ENCODE results near the gene IL16. TPM values are rescaled to one million over a fixed set of nuclear protein-coding genes. Genes with fewer than 3 reads are reported as not detected.
A peak's percentile ranks its signal among the peaks of the same experiment; 100 is the strongest.

IL16 gene
- polyA plus RNA-seq, 1 donor = 6.6 TPM

DNA sequence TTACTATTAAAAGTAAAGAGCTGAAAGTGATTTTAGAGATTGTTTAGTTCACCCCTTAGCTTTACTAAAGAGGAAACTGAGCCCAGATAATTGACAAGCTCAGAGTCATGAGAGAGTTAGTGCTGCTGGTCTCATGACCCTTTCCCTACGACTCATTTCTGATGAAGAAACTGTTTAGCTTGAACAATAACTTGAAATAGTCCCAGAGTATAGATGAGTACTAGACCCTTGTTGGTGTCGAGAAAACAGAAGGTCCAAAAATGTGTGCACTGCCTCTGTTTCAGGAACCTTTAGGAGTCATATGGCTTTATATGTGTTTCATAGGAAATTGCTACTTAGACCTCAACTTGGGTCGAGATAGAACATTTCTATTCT is 58.2 kb downstream of the IL16 start:
- DNase-seq (ENCODE audit: low read depth) = no peak

DNA sequence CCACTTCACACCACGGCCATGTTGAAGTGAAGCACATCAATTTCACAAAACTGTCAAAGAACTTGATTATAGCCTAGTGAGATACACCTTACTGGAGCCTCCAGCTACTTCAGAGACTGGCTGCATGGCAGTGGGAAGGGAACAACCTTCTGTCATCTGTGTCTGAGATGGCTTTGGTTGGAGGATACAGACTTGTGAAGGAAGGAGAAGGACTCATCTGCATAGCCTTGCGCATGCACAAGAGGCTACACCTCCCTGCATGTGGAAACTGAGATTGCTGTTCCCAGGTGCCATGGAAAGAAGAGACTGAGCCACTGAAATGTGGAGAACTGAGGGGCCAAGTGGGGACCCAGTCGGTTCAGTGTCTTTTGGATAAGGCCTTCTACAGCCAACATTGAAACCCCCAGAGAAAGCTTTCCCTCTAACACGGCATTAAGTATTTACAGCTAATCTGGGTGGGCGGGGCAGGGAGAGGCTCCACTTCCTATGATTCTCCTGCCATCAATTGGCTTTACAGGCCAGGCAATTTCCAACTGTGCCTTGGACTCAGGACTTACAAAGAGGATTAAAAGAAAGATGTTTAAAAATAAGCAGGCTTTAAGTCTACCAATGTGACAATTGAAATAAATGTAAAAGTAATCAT is 58.8 kb downstream of the IL16 start:
- DNase-seq (ENCODE audit: low read depth) = no peak

DNA sequence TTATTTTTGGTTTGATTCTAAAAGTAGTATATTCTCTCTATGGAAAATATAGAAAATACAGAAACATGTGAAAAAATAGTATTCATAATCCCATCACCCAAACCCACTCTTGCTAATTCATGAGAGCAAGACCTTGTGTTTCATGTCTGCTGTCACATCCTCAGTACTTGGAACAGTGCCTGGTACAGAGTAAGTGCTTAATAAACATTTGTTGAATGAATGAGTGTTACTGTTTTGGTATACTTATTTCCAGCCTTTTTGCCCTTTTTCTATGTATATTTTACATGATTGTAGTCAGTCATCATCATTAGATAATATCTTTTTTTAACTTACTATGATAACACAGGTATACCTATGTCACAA is 59.3 kb downstream of the IL16 start:
- DNase-seq (ENCODE audit: low read depth) = no peak

DNA sequence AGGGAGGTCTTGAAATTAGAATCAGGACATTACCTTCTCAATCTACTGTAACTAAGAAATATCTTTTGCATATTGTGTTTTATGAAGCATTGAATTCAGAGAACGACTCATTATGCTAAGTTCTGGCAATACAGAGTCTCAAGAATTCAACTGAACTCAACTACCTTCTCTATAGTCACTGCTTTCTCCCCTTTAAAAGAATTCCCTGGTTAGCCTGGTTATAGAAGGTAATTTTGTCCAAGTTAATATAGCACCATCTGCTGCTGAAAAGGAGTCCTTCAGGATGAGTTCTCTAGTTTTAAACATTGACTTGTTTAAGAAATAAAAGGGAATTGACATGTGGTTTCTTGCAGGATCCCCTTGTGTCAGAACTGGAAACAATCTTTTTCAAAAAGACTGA is 60.2 kb downstream of the IL16 start:
- DNase-seq (ENCODE audit: low read depth) = peak; percentile 47

DNA sequence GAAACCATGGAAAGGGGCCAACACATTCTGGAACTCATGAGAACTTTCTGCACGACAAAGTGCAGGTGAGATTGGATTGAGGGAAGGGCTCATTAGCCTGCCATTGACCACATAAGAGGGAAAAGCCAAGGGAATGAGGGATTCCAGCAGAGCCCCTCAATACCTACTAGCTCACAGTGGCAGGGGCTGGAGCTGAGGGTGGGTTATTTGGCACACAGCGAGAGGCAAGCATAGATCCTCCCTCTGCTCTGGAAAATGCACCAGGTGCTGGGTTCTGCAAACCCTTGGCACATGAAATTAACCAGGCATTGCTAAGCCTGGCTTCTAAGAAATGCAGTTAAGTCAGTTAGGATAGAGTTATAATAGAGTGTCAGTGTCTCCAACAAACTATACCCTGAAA is 60.8 kb downstream of the IL16 start:
- DNase-seq (ENCODE audit: low read depth) = no peak

DNA sequence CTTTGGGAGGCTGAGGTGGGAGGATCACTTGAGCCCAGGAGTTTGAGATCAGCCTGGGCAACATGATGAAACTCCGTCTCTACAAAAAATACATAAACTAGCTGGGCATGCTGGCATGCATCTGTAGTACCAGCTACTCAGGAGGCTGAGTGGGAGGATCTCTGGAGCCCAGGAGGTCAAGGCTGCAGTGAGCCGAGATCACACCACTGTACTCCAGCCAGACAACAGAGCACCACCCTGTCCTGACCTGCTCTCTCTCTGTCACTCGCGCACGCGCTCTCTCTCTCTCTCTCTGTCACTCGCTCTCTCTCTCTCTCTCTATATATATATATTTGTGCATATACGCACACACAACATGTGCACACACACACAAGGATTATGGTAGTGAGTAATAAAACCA is 61.8 kb downstream of the IL16 start:
- DNase-seq (ENCODE audit: low read depth) = no peak

DNA sequence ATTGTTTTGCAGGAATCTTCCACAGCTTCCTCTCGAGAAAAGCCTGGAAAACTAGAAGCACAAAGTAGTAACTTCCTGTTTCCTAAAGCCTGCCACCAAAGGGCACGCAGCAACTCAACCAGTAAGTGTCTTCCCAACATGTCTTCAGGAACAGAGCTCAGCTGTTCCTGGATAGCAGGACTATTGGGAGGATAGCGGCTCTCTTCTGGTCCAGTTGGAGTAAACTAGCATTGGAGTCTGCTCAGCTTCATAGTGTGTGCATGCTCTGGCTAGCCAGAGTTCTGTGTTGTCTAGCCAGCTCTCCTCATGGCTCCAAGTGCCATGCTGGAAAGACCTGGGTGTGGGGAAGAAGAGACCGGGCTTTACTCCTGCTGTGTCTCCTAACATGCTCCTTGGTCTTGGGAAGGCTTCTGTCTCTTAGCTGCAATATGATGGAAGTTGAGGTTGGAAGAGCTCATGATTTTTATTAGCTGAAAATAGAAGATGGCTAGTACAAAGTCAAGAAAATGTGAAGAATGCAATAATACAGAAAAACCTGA is 63.1 kb downstream of the IL16 start:
- no peak for DNase-seq (ENCODE audit: low read depth)

DNA sequence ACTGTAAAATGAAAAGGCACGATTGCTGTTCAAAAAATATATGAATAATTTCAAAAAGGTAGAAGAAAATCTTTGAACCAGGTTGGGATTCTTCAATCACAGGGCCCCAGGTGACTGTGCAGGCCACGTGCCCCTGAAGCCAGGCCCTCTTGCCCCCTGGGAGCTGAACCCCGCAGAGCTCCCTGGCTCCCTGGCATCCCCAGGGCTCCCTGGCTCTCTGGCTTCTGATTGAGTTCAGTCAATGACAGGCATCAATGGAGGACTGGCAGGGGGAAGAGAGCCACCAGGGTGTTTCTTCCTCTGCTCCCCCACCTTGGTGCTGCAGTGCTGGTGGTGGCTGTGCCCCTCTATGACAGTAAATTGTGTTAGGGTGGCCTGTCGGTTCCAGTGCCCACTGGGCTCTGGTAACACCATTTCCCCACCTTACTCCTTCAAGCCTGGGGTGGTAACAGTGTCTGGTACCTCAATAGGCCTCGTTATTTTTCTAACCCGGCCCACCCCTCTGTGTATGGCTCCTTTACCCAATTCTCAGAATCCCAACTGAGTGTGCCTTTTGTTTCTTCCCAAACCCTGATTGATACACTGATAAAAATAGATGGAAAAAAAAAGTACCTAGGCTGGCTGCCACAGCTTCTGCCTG is 64.6 kb downstream of the IL16 start:
- DNase-seq (ENCODE audit: low read depth) = no peak

DNA sequence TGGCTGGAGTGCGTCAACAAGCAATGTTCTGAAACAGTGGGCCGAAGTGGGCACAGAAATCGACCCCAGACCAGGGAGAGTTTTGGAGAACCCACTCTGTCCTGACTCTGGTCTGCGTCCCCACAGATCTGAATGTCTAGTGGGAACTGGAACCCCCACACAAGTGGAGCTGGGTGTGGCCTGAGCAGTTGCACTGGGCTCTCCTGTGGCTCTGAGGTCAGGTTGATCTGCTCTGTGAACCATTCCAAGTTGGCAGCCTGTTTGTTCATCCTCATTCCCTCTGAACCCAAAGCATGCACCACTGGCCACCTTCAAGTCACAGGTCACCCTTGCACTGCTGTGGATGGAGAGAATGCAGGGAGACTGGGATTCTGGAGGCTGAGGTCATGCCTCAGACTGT is 66.8 kb downstream of the IL16 start:
- DNase-seq (ENCODE audit: low read depth) = no peak

DNA sequence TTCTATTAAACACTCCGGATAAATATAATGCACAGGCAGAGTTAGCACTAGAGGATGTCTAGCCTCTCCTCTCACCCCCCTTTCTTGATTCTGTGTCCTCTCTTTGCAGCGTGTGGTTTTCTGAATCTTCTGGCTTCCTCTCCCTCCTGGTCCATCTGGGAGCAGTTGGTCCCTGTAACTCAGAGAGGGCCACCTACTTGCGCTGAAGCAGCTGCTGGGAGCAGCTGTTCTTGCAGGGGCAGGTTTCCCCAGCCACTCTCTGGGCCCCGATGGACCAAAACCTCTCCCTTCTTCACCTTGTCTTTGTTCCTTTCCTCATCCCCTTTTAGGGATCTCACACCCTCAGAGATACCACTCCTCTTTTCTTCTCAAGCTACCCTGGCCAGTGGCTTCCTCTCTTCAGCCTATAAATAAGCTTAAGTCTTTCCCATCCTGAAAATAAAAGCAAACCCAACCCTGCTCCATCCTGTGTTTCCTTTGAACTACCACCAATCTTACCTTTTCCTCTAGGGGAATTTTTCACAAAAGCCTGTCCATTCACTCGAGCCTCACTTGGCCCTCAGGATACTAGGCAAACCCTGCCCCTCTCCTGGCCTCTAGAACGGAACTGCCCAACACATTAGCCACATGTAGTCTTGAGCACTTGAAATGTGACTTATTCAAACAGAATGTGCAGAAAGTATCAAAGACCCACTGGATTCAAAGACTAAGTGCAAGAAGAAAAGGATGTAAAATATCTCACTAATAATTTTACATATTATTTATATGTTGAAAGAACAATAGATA is 67.6 kb downstream of the IL16 start:
- DNase-seq (ENCODE audit: low read depth) = no peak

DNA sequence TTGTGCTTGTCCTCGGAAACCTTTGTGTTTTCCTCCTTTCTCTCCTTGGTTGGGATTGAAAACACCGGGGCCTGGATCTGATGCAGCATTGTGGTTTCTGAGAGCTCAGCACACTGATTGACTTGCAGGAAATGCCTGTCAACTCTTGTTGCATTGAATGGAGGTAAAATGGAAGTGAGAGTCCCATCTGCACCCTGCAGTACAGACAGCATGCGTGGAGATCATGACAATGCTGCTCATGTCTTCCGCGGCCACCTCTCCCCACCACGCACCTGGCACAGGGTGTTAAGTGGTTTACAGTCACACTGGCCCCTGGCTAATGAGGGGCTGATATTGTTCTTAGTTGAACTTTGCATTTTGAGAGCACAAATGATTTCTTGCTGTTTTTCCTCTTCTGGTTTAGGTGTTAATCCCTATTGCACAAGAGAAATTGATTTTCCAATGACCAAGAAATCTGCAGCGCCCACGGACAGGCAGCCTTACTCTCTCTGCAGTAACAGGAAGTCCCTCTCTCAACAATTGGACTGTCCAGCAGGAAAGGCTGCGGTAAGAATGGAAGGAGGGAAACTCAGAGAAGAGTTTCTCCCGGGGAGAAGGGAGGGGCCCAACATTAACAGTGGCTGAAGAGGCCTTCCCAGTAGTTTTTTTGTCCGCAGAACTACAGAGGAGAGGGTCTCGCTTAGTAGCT is 68.7 kb downstream of the IL16 start:
- no peak for DNase-seq (ENCODE audit: low read depth)

DNA sequence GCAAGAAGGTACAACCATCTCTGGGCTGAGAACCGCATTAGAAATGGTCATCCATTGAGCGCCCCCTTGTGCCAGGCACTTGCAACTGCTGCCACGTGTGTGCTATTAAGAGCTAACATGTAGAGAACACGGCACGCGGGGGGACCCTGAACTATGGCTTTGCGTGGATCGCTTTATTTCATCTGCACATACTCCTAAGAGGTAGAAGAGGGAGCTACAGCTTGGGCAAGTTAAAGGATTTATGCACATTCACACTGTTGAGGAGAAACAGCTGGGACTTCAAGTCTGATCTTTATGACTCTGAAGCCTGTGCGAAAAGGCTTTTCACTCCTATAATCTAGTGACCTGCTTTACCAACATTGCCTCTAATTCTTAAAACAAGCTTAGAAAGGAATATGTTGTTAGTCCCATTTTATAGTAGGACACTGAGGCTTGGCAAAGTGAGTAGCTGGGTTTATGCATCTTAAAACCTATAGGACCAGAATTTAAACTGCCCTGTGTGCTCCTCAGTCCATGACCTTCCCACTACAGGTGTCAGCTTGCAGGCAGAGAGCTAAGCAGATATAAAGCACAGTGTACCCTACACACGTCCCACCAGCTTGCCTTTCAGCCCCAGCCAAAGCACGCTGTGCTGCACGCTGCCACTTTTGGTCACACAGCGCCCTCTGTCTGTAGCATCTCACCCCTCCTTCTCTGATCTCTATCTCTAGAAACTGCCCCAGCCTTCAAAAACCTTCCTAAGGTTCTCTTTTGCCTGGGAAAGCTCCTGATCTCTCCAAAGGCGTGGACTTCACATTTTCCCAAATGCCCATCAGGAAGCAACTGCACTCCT is 69.5 kb downstream of the IL16 start:
- peak; percentile 40 for DNase-seq (ENCODE audit: low read depth)

DNA sequence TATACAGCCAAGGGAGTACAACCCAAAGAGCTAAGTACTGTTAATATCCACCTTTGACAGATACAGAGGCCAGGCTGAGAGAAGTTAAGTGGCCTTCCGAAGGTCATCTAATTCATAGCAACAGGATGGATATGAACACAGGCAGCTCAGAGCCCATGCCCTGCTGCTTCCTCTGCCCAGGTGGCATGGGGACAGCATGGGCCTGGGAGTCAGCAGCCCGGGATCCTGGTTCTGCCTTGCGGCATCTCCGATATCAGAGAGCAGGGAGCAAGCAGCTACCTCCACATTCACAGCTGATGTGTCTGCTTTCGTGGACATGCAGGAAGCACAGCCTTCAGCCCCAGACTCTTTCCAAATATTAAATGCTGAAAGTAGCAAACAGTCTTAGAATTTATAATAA is 71.7 kb downstream of the IL16 start:
- DNase-seq (ENCODE audit: low read depth) = no peak

DNA sequence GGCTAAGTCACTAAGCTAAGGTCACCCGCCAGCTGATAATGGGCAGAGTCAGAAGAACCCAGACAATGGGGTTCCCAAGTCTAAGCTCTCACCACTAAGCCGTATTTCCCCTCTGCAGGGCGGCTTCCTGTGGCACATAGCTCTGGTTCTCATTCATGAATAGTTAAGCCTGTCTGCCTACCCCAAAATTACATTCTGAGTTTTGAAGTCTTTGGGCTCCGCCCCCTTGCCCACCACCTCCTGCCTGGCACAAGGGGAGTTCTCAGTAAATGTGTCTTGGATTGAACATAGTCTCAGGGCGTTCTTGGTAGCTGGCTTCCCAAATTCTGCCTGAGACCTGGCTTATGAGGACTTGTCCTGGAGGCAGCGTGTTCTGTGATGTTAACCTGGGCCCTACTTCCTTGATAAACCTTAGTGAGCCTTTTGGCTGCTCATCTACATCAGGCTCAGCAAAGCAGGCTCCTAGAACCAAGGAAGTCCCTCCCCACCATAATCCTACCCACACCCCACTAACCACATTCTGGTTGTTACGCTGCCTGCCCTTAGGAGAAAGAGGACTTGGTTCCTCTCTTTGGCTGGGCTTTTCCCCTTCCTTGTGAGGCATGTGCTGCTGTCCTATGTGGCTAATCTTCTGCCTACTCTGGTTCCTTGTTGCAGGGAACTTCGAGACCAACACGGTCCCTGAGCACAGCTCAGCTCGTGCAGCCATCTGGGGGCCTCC is 72.4 kb downstream of the IL16 start:
- no peak for DNase-seq (ENCODE audit: low read depth)

DNA sequence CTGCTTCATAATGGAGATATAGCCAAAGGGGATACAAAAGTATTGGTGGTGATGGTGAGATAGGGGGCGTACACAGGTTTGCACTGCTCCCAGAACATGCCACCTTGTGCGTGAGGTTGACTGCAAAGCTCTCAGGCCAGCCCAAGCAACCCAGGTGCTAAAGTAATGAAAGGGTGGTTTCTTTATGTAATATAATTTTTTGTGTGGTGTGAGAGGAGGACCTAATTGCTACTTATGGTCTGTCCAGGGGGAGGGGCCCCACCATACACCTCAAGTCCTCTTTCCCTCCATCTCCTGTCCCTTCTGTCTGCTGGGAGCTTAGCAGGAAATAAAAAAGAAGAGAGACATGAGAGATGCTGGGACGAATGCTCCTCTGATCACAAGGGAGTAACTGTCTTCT is 73.5 kb downstream of the IL16 start:
- DNase-seq (ENCODE audit: low read depth) = no peak

DNA sequence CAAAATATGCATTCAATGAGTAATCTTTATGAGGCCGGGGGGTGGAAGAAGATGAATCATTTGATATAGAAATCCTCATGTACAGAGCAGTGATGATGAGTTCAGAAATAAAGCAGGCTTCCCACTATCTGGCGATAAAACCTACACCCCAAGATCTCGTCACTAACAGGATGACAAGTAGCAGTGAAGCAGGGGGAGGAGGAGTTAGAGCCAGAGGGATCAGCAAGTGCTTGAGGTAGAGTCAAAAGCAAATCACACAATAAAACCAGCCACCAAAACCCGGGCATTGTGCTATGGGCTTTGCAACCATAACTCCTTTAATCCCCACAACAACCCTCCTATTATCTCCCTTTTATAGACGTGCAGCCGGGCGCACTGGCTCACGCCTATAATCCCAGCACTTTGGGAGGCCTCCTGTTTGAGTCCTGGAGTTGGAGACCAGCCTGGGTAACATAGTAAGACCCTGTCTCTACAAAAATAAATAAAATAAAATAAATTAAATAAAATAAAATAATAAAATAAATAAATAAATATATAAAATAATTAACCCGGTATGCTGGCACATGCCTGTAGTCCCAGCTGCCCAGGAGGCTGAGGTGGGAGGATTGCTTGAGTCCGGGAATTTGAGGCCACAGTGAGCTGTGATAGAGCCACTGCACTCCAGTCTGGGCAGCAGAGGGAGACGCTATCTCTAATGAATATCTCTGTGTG is 74.3 kb downstream of the IL16 start:
- DNase-seq (ENCODE audit: low read depth) = no peak

DNA sequence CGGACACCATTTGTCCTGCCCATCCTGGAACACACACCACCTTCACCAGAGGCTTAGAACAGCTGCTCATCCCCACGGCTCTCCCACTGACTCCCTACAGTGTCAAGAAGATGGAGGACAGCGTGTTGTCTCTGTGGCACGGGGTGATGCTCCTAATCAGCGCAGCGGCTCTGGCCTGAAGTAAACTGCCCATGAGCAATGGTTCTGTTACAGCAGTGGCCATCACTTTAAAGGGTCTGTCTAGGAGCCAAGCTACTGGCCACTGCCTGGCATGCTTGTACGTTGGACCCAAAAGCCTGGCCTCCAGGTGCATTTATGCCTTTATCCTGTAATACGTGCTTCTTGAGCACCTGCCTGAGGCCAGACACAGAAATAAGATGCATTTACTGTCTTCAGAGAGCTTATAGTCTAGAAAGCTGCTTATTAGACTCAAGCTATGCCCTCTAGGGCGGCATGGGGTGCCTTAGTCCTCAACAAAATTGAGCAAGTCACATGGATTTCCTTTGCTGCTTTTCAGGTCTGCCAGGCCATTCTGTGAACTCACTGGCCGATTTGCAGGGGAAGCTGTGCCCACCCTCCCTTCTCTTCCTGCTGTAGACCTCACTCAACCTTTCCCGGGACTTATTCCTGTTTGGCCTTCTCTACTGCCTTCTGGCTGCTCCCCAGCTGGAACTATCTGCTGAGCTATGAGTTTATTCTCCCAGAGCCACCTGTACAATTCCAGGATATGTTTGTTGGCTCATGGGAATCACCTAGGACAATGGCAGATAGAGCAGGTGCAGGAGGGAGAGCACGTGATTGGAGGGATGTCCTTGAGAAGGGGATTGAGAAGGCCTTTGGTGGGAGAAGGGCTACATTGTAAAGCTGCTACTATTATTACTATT is 75.3 kb downstream of the IL16 start:
- DNase-seq (ENCODE audit: low read depth) = no peak

DNA sequence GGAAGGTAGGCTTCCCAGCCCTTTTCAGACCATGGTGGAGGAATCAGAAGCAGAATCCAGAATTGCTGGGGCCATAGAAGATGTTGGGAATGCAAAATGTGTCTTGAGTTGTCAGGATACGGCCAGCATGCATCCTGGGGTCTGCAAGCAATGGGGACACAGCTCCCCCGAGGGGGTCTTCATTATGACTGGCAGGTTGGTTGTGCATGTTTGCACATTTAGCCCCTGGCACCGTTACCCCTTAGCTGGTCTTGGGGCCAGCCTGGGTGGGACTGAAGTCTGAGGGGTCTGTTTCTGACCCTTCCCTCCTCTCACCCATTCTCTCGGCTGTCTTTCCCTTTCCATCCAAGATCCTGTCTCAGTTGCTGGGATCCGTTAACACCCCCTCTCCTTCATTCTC is 76.5 kb downstream of the IL16 start:
- no peak for DNase-seq (ENCODE audit: low read depth)

DNA sequence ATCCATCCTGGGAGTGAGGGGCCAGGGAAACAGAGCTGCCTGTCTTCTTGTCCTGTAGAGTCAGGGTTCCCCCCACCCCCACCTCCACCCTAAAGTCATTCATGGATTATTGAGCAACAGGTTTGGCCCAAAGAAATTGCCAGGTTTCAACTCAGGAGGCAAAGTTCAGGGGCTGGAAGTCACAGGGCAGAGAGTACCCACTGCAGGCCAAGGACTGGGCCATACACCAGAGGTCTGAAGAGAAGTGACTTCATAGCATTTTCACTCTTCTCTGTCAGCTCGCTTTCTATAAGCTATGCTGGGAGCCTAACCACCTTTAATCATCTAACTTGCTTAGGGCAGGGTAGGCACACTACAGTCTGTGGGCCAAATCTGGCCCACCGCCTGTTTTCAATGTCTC is 77.2 kb downstream of the IL16 start:
- no peak for DNase-seq (ENCODE audit: low read depth)
